Neural crest cell (in vitro differentiated cells): Measurements from ENCODE around the gene NRXN3. TPM values are rescaled to one million over a fixed set of nuclear protein-coding genes. Genes with fewer than 3 reads are reported as not detected.
A peak's percentile ranks its signal among the peaks of the same experiment; 100 is the strongest.

ENCODE experiments used
- DNase-seq: peaks from one replicate; pipeline ENCODE4 v3.0.0; 2021; ENCODE audit warnings: low read depth, mixed read lengths, low spot score
- H3K27ac Mint-ChIP-seq: one replicate; pipeline ENCODE4 v1.8.0; 2021; ENCODE audit warnings: mild to moderate bottlenecking, mixed read lengths; ENCODE audit not compliant: unreplicated experiment
- H3K27me3 Mint-ChIP-seq: 2 replicates; pipeline ENCODE4 v1.8.0; 2021; ENCODE audit warnings: low read depth, mild to moderate bottlenecking, mixed read lengths
- H3K36me3 Mint-ChIP-seq: 2 replicates; pipeline ENCODE4 v1.8.0; 2021; ENCODE audit warnings: low read depth, mild to moderate bottlenecking, mixed read lengths
- H3K4me1 Mint-ChIP-seq: 2 replicates; pipeline ENCODE4 v1.8.0; 2021; ENCODE audit warnings: mixed read lengths
- H3K4me3 Mint-ChIP-seq: one replicate; pipeline ENCODE4 v1.8.0; 2021; ENCODE audit warnings: mild to moderate bottlenecking, mixed read lengths
- H3K9me3 Mint-ChIP-seq: 2 replicates; pipeline ENCODE4 v1.8.0; 2021; ENCODE audit warnings: mixed read lengths
- total RNA-seq: library from RNA; stranded (reverse); gene quantifications from 2 replicates; pipeline ENCODE4 v1.2.1, GENCODE V29; 2021
- TF ChIP-seq, protein P1 (sequence below): fragments of 200-600 bp; sonication (generic); conservative IDR thresholded peaks from 2 replicates; pipeline ENCODE4 v1.5.0; 2021; ENCODE audit warnings: antibody characterized with exemption, mild to moderate bottlenecking

NRXN3 gene
- total RNA-seq, 1 donor from 2014 or later = 2.5 TPM

GRCh38 chr14:78823516-78823915, 653.3 kb downstream of the NRXN3 start:
- H3K4me1 Mint-ChIP-seq = no peaks in the 10 kb centered on the region

GRCh38 chr14:78829274-78829673, 659.1 kb downstream of the NRXN3 start:
- H3K36me3 Mint-ChIP-seq = no peaks in the 10 kb centered on the region
- H3K27me3 Mint-ChIP-seq = no peaks in the 10 kb centered on the region
- peaks cover 6% of the 10 kb centered on the region for H3K4me1 Mint-ChIP-seq
- no peak overlapping the region for H3K4me3 Mint-ChIP-seq
- H3K27ac Mint-ChIP-seq = no peak overlapping the region
- peaks cover 2% of the 10 kb centered on the region for H3K9me3 Mint-ChIP-seq
- DNase-seq = no peak
- TF ChIP-seq, protein P1, sequence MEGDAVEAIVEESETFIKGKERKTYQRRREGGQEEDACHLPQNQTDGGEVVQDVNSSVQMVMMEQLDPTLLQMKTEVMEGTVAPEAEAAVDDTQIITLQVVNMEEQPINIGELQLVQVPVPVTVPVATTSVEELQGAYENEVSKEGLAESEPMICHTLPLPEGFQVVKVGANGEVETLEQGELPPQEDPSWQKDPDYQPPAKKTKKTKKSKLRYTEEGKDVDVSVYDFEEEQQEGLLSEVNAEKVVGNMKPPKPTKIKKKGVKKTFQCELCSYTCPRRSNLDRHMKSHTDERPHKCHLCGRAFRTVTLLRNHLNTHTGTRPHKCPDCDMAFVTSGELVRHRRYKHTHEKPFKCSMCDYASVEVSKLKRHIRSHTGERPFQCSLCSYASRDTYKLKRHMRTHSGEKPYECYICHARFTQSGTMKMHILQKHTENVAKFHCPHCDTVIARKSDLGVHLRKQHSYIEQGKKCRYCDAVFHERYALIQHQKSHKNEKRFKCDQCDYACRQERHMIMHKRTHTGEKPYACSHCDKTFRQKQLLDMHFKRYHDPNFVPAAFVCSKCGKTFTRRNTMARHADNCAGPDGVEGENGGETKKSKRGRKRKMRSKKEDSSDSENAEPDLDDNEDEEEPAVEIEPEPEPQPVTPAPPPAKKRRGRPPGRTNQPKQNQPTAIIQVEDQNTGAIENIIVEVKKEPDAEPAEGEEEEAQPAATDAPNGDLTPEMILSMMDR = no peak

More at GRCh38 chr14:78823516-78823915, 653.3 kb downstream of the NRXN3 start:
- no peak for DNase-seq
- Mint-ChIP-seq H3K4me3 (no peak overlapping the region), H3K27ac (no peak overlapping the region), H3K36me3 (no peaks in the 10 kb centered on the region), H3K9me3 (no peaks in the 10 kb centered on the region), H3K27me3 (no peaks in the 10 kb centered on the region)
- TF ChIP-seq, protein P1 = no peak

GRCh38 chr14:78834766-78835451, 664.7 kb downstream of the NRXN3 start:
- Mint-ChIP-seq H3K4me3 (no peak overlapping the region), H3K27me3 (peaks cover 4% of the 10 kb centered on the region)

DNA sequence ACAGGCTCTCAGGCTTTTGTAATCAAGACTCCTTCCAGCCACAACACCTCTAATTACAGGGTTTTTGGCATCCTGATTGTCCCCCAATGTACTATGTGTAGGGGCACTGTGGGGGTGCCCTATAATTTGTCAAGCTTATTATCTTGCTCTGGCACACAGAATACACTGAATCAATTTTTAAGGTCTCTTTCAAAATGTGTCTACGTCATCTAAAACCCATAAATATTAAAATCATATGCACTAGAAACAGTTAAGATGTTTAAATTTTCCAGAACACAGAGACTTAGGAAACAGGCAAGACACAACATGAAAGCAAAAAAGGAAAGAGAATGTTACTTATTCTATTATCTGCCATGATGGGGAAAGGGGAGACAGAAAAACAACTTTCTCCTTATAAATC, 665.7 kb downstream of the NRXN3 start:
- TF ChIP-seq, protein P1 = no peak
- H3K4me3 Mint-ChIP-seq = no peak overlapping the region
- H3K27ac Mint-ChIP-seq = no peak overlapping the region
- no peaks in the 10 kb centered on the region for H3K36me3 Mint-ChIP-seq
- DNase-seq = no peak
- H3K27me3 Mint-ChIP-seq = peaks cover 4% of the 10 kb centered on the region
- peaks cover 25% of the 10 kb centered on the region for H3K4me1 Mint-ChIP-seq
- H3K9me3 Mint-ChIP-seq = no peaks in the 10 kb centered on the region

More at GRCh38 chr14:78834766-78835451, 664.7 kb downstream of the NRXN3 start:
- TF ChIP-seq, protein P1 = no peak
- DNase-seq = no peak
- Mint-ChIP-seq H3K4me1 (peaks cover 25% of the 10 kb centered on the region), H3K9me3 (no peaks in the 10 kb centered on the region), H3K27ac (no peak overlapping the region), H3K36me3 (no peaks in the 10 kb centered on the region)

DNA sequence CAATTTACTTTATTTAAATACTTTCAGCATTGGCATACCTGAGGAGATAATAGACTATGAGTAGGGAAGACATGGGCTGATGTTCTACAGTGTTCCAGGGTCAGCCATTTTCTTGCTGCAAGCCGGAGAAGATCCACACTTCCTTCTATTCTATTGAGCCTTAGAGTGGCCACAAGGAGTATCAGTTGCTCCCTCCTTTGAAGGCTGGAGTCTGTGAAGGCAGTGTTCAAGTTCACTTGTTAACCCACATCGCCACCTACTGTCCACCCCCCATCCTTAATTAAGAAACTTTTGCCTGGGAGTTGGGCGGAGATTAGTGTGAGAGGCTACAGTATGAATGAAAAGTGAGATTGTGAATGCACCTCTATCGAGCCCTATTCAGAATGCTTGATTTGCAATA, 666.6 kb downstream of the NRXN3 start:
- H3K27ac Mint-ChIP-seq = no peak overlapping the region
- TF ChIP-seq, protein P1 = peak; percentile 72
- H3K27me3 Mint-ChIP-seq = peaks cover 4% of the 10 kb centered on the region
- no peaks in the 10 kb centered on the region for H3K9me3 Mint-ChIP-seq
- peaks cover 25% of the 10 kb centered on the region for H3K4me1 Mint-ChIP-seq
- H3K4me3 Mint-ChIP-seq = no peak overlapping the region
- DNase-seq = peak; percentile 72
- no peaks in the 10 kb centered on the region for H3K36me3 Mint-ChIP-seq
